K562 (cell line): ENCODE results near the gene IL10. TPM values are rescaled to one million over a fixed set of nuclear protein-coding genes. Genes with fewer than 3 reads are reported as not detected.

Experiments
- ATAC-seq: fragments of 200-7000 bp; cut with Tn5 transposase; 3 replicates; pipeline ENCODE4 v1.9.1; 2020; ENCODE audit warnings: moderate library complexity
- BruUV-seq: library from RNA; stranded (reverse); fragments of 400-500 nt; replicated peaks from 2 replicates; lab custom pipeline; 2021; lab: Mats Ljungman, UMichigan
- CTCF ChIA-PET: fragments of 300-600 bp; formaldehyde crosslinking; extraction: SDS; loops from one replicate; lab custom pipeline; 2021; ENCODE audit warnings: low intra/inter-chr PET ratio; lab: Yijun Ruan, JAX
- POLR2A ChIA-PET: fragments of 300-600, 350-650 bp; sonication (Branson Sonifier 250); formaldehyde crosslinking; extraction: SDS; loops from one replicate; lab custom pipeline; 2021; ENCODE audit warnings: antibody characterized with exemption, inconsistent platforms; lab: Yijun Ruan, JAX
- DNase-seq, 4 experiments: peaks; one replicate each; pipeline versions ENCODE4 v3.0.0 to v3.0.0-alpha.2; 2011 to 2018; ENCODE audit warnings: low spot score in 3 of 4, mixed read lengths in 3 of 4; ENCODE audit errors: extremely low read depth in 1 of 4
- FAIRE-seq: peaks from 2 replicates; lab custom pipeline; 2011; peaks lifted over from hg19 to GRCh38; lab: Jason Lieb, UNC
- H2AFZ ChIP-seq: 2 replicates; pipeline ENCODE4 v1.6.0; 2011; ENCODE audit warnings: low read depth, low read length, control low read depth, inconsistent platforms
- H3K27ac ChIP-seq: fragments of 200-600 bp; 3 replicates; pipeline ENCODE4 v1.8.0; 2011; ENCODE audit warnings: low read depth, mild to moderate bottlenecking, control low read depth, inconsistent platforms, low read length, moderate library complexity, mixed read lengths; ENCODE audit errors: extremely low read depth
- H3K27me3 ChIP-seq, 2 experiments: fragments of 300-600 bp in 1 of 2; 2 replicates in 1 of 2; 3 replicates in 1 of 2; pipeline versions ENCODE4 v1.6.0 to v1.8.0; 2011; ENCODE audit warnings: inconsistent platforms in 2 of 2, low read length in 2 of 2, mild to moderate bottlenecking in 1 of 2, mixed read lengths in 1 of 2, moderate library complexity in 1 of 2; ENCODE audit not compliant: control insufficient read depth in 2 of 2, insufficient read depth in 2 of 2
- H3K36me3 ChIP-seq: fragments of 300-600 bp; 3 replicates; pipeline ENCODE4 v1.8.0; 2011; ENCODE audit warnings: mild to moderate bottlenecking, low read length, inconsistent platforms; ENCODE audit not compliant: control insufficient read depth, insufficient read depth
- H3K4me1 ChIP-seq, 2 experiments: fragments of 200-600 bp in 1 of 2; replicated peaks in 1 of 2; 2 replicates in 1 of 2; 3 replicates in 1 of 2; pipeline versions ENCODE4 v1.5.1 to v1.8.0; 2011; ENCODE audit warnings: inconsistent platforms in 2 of 2, low read length in 2 of 2, mild to moderate bottlenecking in 1 of 2, mixed read lengths in 1 of 2, moderate library complexity in 1 of 2; ENCODE audit not compliant: control insufficient read depth in 2 of 2, insufficient read depth in 2 of 2
- H3K4me2 ChIP-seq: 2 replicates; pipeline ENCODE4 v1.6.1; 2011; ENCODE audit warnings: low read length, control low read depth, inconsistent platforms, mixed read lengths; ENCODE audit not compliant: insufficient read depth
- H3K4me3 ChIP-seq: fragments of 200-600 bp; sonication (generic), shearing (Covaris generic); 2 replicates; pipeline ENCODE4 v1.5.1; 2016; ENCODE audit warnings: control low read depth, inconsistent platforms
- H3K79me2 ChIP-seq: fragments of 200-600 bp; 3 replicates; pipeline ENCODE4 v1.8.0; 2011; ENCODE audit warnings: low read length, inconsistent platforms; ENCODE audit not compliant: control insufficient read depth, insufficient read depth
- H3K9ac ChIP-seq, 2 experiments: 2 replicates each; pipeline versions ENCODE4 v1.6.0 to v1.6.1; 2011; ENCODE audit warnings: low read depth in 2 of 2, low read length in 2 of 2, control low read depth in 1 of 2, inconsistent platforms in 1 of 2, mild to moderate bottlenecking in 1 of 2, mixed read lengths in 1 of 2; ENCODE audit not compliant: insufficient read depth in 1 of 2
- H3K9me1 ChIP-seq: one replicate; pipeline ENCODE4 v1.6.0; 2011; ENCODE audit warnings: inconsistent platforms, mild to moderate bottlenecking, low read length, moderate library complexity; ENCODE audit not compliant: control insufficient read depth, insufficient read depth
- H3K9me3 ChIP-seq: replicated peaks from 2 replicates; pipeline ENCODE4 v1.5.1; 2011; ENCODE audit warnings: low read depth, low read length, inconsistent platforms; ENCODE audit not compliant: control insufficient read depth, insufficient read depth
- H4K20me1 ChIP-seq: replicated peaks from 2 replicates; pipeline ENCODE4 v1.6.1; 2011; ENCODE audit warnings: low read length, inconsistent platforms, mixed read lengths; ENCODE audit not compliant: control insufficient read depth, insufficient read depth
- BRF2 ChIP-seq: IDR thresholded peaks from 3 replicates; pipeline ENCODE4 v1.6.1; 2011; ENCODE audit warnings: borderline replicate concordance, mild to moderate bottlenecking; ENCODE audit not compliant: insufficient read length, insufficient read depth
- EZH2 ChIP-seq: IDR thresholded peaks from 2 replicates; pipeline ENCODE4 v1.6.1; 2012; ENCODE audit warnings: low read depth, mild to moderate bottlenecking, inconsistent platforms, low read length, borderline replicate concordance
- MAZ ChIP-seq, 2 experiments: fragments of 450-650 bp in 1 of 2; sonication (generic) in 1 of 2; formaldehyde crosslinking; IDR thresholded peaks in 1 of 2; conservative IDR thresholded peaks in 1 of 2; 2 replicates each; pipeline versions ENCODE4 v1.4.0 to v1.5.0; 2020; ENCODE audit warnings: mild to moderate bottlenecking in 1 of 2, missing genetic modification reagents in 1 of 2
- NFIX ChIP-seq: fragments of 250-450 bp; sonication (Bioruptor Pico); IDR thresholded peaks from 2 replicates; pipeline ENCODE4 v1.4.0; 2020; ENCODE audit warnings: low read depth, mild to moderate bottlenecking, moderate library complexity
- PHF20 ChIP-seq: fragments of 450-650 bp; IDR thresholded peaks from 2 replicates; pipeline ENCODE4 v1.6.1; 2018; ENCODE audit not compliant: partially characterized antibody
- PHF21A ChIP-seq: fragments of 450-650 bp; IDR thresholded peaks from 2 replicates; pipeline ENCODE4 v1.6.1; 2017; ENCODE audit warnings: low read depth, borderline replicate concordance
- XRCC4 ChIP-seq: IDR thresholded peaks from one replicate; pipeline ENCODE4 v1.6.1; 2011; ENCODE audit not compliant: insufficient read depth, insufficient read length; ENCODE audit errors: extremely low read depth
- ZC3H4 ChIP-seq: sonication (generic); formaldehyde crosslinking; IDR thresholded peaks from 2 replicates; pipeline ENCODE4 v1.9.0; 2021; ENCODE audit warnings: missing genetic modification reagents, borderline replicate concordance
- ZNF143 ChIP-seq: sonication (generic); formaldehyde crosslinking; IDR thresholded peaks from 2 replicates; pipeline ENCODE4 v1.9.0; 2022; ENCODE audit warnings: mild to moderate bottlenecking, missing genetic modification reagents
- ZNF354B ChIP-seq: fragments of 250-450 bp; sonication (Bioruptor Pico); IDR thresholded peaks from 2 replicates; pipeline ENCODE4 v1.4.0; 2020
- ZNF707 ChIP-seq: fragments of 250-450 bp; sonication (Bioruptor Pico); conservative IDR thresholded peaks from 2 replicates; pipeline ENCODE4 v1.8.0; 2022; ENCODE audit warnings: inconsistent platforms, mild to moderate bottlenecking, moderate library complexity
- WGBS: fragments of 100-300 bp; shearing (Covaris generic); methylation state at CpG from one replicate; pipeline ENCODE4 v1.1.6; 2016; ENCODE audit warnings: low coverage, mixed read lengths; ENCODE audit not compliant: insufficient coverage; ENCODE audit errors: missing lambda C conversion rate; 5-methylcytosine and 5-hydroxymethylcytosine counted together
- in situ Hi-C: fragments of 300-500 bp; cut with MboI; formaldehyde crosslinking; loops from 4 replicates; pipeline ENCODE4 v1.15.0; 2018; ENCODE audit warnings: inconsistent platforms, mixed read lengths
- intact Hi-C: fragments of 100-400 bp; cut with micrococcal nuclease; formaldehyde crosslinking; loops from 2 replicates; pipeline ENCODE4 v1.14.2; 2022
- polyA plus RNA-seq, 8 experiments: library from polyadenylated mRNA; depleted of rRNA in 4 of 8; stranded (reverse) in 5 of 8; unstranded in 3 of 8; fragments of >200 nt; fragmentation: Nextera tagmentation in 2 of 8; fragmentation: Illumina TruSeq in 1 of 8; extraction: Ambion mirVana in 2 of 8; extraction: Trizol in 1 of 8; gene quantifications; 2 replicates each; pipeline versions ENCODE4 v1.2.1 to v1.2.3, GENCODE V29; 2011 to 2014; ENCODE audit warnings: inconsistent platforms in 1 of 8, missing spikeins in 1 of 8
- total RNA-seq, 7 experiments: library from RNA; depleted of rRNA in 6 of 7; stranded (reverse); fragments of >200 nt in 6 of 7; fragmentation: Illumina TruSeq in 2 of 7; extraction: Trizol in 2 of 7; gene quantifications; 2 replicates each; pipeline versions ENCODE4 v1.2.1 to v1.2.3, GENCODE V29; 2011 to 2021; ENCODE audit warnings: low replicate concordance in 1 of 7
- TF ChIP-seq, protein P1 (sequence below): sonication (generic); formaldehyde crosslinking; IDR thresholded peaks from 2 replicates; pipeline ENCODE4 v1.8.0; 2023; ENCODE audit warnings: mild to moderate bottlenecking, missing genetic modification reagents

IL10 gene
- total and polyA plus RNA-seq, 9 of the 15 experiments (the other 6 are each of a cell fraction or from before 2014, with no cell fraction given), result 0.29 TPM; not detected in 8

DNA sequence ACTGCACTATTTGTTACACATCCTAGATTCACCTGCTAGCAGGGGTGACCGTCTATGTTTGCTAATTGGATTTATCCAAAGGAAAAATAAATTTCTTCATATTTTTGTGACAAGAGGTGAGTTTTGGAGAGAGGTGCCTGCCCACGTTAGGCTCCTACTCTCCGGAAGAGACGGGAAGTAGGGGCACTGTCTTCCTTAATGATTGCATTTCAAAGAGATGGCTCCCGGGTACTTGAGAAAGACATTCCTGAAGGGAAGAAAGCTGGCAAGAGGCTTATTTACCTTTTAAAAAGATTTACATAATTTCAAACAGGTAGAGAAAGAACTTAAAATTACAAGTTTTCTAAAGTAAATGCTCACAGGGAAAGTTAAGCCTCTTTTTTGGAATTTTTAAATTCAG lies 20.4 kb downstream of the IL10 start:
- in situ Hi-C loops (no loop called here), intact Hi-C loops (no loop called here)
- WGBS, result 6% methylated on average over 5 of the region's 5 CpGs
- no peak overlapping the region for H3K9ac ChIP-seq
- no peak overlapping the region for H3K27ac ChIP-seq
- peaks cover 23 to 31% of the 10 kb centered on the region in 2 experiments for H3K27me3 ChIP-seq
- no peaks in the 10 kb centered on the region for H3K4me1 ChIP-seq
- no peak overlapping the region for H3K4me2 ChIP-seq
- TF ChIP-seq PHF20 (no peak), ZNF707 (CRISPR knock-in tag) (no peak), PHF21A (no peak), ZC3H4 (CRISPR knock-in tag) (no peak), MAZ (CRISPR knock-in tag; conservative IDR thresholded peaks at IDR 0.05 in 1 of 2, IDR thresholded peaks at IDR 0.05 in 1 of 2) (no peak), NFIX (CRISPR knock-in tag) (no peak), EZH2 (no peak), ZNF143 (CRISPR knock-in tag) (no peak), BRF2 (no peak), XRCC4 (no peak), ZNF354B (no peak)
- TF ChIP-seq, protein P1, sequence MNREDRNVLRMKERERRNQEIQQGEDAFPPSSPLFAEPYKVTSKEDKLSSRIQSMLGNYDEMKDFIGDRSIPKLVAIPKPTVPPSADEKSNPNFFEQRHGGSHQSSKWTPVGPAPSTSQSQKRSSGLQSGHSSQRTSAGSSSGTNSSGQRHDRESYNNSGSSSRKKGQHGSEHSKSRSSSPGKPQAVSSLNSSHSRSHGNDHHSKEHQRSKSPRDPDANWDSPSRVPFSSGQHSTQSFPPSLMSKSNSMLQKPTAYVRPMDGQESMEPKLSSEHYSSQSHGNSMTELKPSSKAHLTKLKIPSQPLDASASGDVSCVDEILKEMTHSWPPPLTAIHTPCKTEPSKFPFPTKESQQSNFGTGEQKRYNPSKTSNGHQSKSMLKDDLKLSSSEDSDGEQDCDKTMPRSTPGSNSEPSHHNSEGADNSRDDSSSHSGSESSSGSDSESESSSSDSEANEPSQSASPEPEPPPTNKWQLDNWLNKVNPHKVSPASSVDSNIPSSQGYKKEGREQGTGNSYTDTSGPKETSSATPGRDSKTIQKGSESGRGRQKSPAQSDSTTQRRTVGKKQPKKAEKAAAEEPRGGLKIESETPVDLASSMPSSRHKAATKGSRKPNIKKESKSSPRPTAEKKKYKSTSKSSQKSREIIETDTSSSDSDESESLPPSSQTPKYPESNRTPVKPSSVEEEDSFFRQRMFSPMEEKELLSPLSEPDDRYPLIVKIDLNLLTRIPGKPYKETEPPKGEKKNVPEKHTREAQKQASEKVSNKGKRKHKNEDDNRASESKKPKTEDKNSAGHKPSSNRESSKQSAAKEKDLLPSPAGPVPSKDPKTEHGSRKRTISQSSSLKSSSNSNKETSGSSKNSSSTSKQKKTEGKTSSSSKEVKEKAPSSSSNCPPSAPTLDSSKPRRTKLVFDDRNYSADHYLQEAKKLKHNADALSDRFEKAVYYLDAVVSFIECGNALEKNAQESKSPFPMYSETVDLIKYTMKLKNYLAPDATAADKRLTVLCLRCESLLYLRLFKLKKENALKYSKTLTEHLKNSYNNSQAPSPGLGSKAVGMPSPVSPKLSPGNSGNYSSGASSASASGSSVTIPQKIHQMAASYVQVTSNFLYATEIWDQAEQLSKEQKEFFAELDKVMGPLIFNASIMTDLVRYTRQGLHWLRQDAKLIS (CRISPR knock-in tag), result no peak
- H3K79me2 ChIP-seq, result no peaks in the 10 kb centered on the region
- no TSS peak for BruUV-seq
- no peak overlapping the region for H2AFZ ChIP-seq
- no peaks in the 10 kb centered on the region for H3K9me3 ChIP-seq
- no peaks in the 10 kb centered on the region for H3K36me3 ChIP-seq
- no peak overlapping the region for H3K4me3 ChIP-seq
- no peaks in the 10 kb centered on the region for H4K20me1 ChIP-seq
- no peak for FAIRE-seq
- no peak for ATAC-seq
- ChIA-PET POLR2A (no interaction called here), CTCF (no interaction called here)
- no peaks in the 10 kb centered on the region for H3K9me1 ChIP-seq
- no peak for DNase-seq
